GM19035 (cell line): ENCODE measurements around the gene CPM.

ENCODE experiments used
- ATAC-seq: cut with Tn5 transposase; IDR thresholded peaks from one replicate; pipeline ENCODE4 v1.9.1; 2021; ENCODE audit not compliant: unreplicated experiment

The CPM gene

GRCh38 chr12:68880660-68881325, 52.2 kb downstream of the CPM start:
- no peak for ATAC-seq

- ATAC-seq: no peak
These were observed 54.1 kb downstream of the CPM start for GRCh38 chr12:68878846-68879245.

GRCh38 chr12:68878283-68878682, 54.7 kb downstream of the CPM start:
- no peak for ATAC-seq

- no peak for ATAC-seq
These were observed 55.4 kb downstream of the CPM start for GRCh38 chr12:68877583-68877982.

- ATAC-seq: no peak
These were observed 56.5 kb downstream of the CPM start for GRCh38 chr12:68876461-68876860.

- no peak for ATAC-seq
These were observed 59.7 kb downstream of the CPM start for GRCh38 chr12:68873316-68873715.

- ATAC-seq: peak; percentile 45
These were observed 61.0 kb downstream of the CPM start for GRCh38 chr12:68871921-68872320.

GRCh38 chr12:68871396-68871795, 61.6 kb downstream of the CPM start:
- no peak for ATAC-seq

GRCh38 chr12:68870443-68870842, 62.5 kb downstream of the CPM start:
- no peak for ATAC-seq

GRCh38 chr12:68870011-68870410, 63.0 kb downstream of the CPM start:
- no peak for ATAC-seq

GRCh38 chr12:68868043-68868790, 64.8 kb downstream of the CPM start:
- ATAC-seq: no peak

GRCh38 chr12:68867606-68868005, 65.4 kb downstream of the CPM start:
- no peak for ATAC-seq

GRCh38 chr12:68866950-68867349, 66.0 kb downstream of the CPM start:
- no peak for ATAC-seq

GRCh38 chr12:68865399-68866164, 67.4 kb downstream of the CPM start:
- no peak for ATAC-seq

GRCh38 chr12:68864604-68865003, 68.4 kb downstream of the CPM start:
- no peak for ATAC-seq

GRCh38 chr12:68863886-68864454, 69.0 kb downstream of the CPM start:
- peak; percentile 64 for ATAC-seq

- ATAC-seq: no peak
These were observed 69.7 kb downstream of the CPM start for GRCh38 chr12:68863109-68863770.

GRCh38 chr12:68861890-68862289, 71.1 kb downstream of the CPM start:
- no peak for ATAC-seq

- ATAC-seq: no peak
These were observed 76.5 kb downstream of the CPM start for GRCh38 chr12:68856510-68856909.

GRCh38 chr12:68855771-68856170, 77.2 kb downstream of the CPM start:
- ATAC-seq: no peak

- ATAC-seq: no peak
These were observed 77.9 kb downstream of the CPM start for GRCh38 chr12:68855111-68855510.
